Adipocyte (in vitro differentiated cells): Measurements from ENCODE around the gene KRT73.

ENCODE experiments used
- DNase-seq: peaks from one replicate; pipeline ENCODE4 v3.0.0-alpha.2; 2015; ENCODE audit warnings: low read depth
- H3K27me3 ChIP-seq: replicated peaks from 2 replicates; pipeline ENCODE4 v1.7.0; 2013; ENCODE audit warnings: mild to moderate bottlenecking, low read length, moderate library complexity; ENCODE audit not compliant: control insufficient read depth, insufficient read depth
- H3K36me3 ChIP-seq: 2 replicates; pipeline ENCODE4 v1.7.0; 2013; ENCODE audit warnings: low read length, mild to moderate bottlenecking, moderate library complexity; ENCODE audit not compliant: control insufficient read depth, insufficient read depth, severe bottlenecking
- H3K4me1 ChIP-seq: 2 replicates; pipeline ENCODE4 v1.7.0; 2013; ENCODE audit warnings: mild to moderate bottlenecking, low read length, moderate library complexity; ENCODE audit not compliant: control insufficient read depth, insufficient read depth
- H3K4me3 ChIP-seq: 2 replicates; pipeline ENCODE4 v1.7.0; 2013; ENCODE audit warnings: mild to moderate bottlenecking, low read length, moderate library complexity
- H3K9ac ChIP-seq: 2 replicates; pipeline ENCODE4 v1.7.0; 2013; ENCODE audit warnings: mild to moderate bottlenecking, low read length, moderate library complexity
- H3K9me3 ChIP-seq: 2 replicates; pipeline ENCODE4 v1.7.0; 2013; ENCODE audit warnings: mild to moderate bottlenecking, low read length, moderate library complexity; ENCODE audit not compliant: control insufficient read depth

KRT73 gene

DNA sequence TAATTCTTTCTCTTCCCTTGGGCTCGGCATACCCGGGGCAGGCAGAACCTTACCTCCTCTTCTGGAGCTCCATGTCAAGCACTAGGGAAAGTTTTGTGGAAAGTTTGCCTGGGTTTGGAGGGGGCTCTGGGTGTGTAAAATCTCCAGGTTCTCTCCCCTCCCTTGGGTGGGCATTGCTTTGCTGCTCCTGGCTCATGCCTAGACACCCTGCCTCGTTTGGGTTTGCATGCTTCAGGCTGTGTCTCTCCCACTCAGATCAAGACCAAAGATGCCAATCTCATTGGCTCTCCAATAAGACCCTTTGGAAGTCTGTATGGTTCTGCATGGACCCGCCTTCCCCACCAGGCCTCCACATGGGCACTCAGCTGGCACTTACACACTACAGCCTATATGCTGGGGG is 39.8 kb upstream of the KRT73 start:
- DNase-seq = no peak
- Histone ChIP-seq H3K36me3 (no peaks in the 10 kb centered on the region), H3K9ac (no peak overlapping the region), H3K4me1 (no peaks in the 10 kb centered on the region), H3K9me3 (no peaks in the 10 kb centered on the region), H3K4me3 (no peak overlapping the region), H3K27me3 (peaks cover 70% of the 10 kb centered on the region)

DNA sequence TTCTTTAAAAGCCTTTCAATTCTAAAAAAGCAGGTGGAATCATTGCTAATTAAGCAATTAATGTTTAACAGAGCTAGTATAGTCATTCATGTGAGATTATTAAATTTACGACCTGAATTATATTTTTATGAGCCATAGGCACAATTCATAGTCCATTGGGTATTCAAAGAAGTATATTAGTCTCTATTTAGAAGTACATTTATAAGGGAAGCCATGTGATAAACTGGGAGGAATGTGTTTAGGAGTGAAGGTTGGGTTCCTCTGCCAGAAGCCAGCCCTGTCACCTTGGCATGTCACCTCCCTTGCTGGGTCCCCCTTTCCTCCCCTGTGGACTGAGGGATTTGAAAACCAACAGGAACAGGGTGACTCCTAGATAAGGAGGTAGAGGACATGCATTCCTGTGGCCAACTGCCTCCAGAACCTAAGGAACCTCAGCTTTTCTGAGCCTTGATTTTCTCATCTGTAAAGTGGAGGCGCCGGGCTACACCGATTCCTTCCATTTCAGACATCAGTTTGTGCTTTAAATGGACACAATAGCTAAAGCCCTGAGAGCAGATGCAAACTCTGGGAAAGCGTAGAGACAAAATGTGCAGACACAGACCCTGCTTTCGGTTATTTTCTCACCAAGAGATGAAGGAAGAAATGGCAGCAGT is 39.0 kb upstream of the KRT73 start:
- H3K36me3 ChIP-seq = no peaks in the 10 kb centered on the region
- no peaks in the 10 kb centered on the region for H3K9me3 ChIP-seq
- no peak overlapping the region for H3K9ac ChIP-seq
- no peaks in the 10 kb centered on the region for H3K4me1 ChIP-seq
- H3K27me3 ChIP-seq = peaks cover 69% of the 10 kb centered on the region
- H3K4me3 ChIP-seq = no peak overlapping the region
- DNase-seq = no peak

DNA sequence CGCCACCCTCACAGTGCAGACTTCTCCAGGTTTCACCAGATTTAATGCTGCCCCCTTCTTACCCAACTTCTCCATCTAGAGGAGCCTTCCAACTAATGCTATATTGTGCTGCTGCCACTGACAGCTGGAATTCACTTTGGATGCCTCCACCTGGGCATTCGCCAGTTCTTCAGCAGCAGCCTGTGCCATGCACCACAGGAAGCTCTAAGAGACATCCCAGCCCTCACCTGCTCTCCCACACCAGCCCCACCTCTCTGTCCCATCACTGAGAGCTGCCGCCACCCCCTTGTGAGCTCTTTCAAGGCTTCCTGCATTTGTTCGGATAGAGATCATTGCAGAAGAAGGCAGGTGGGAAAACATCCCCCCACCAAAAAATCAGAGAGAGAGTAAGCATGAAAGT is 38.3 kb upstream of the KRT73 start:
- Histone ChIP-seq H3K9ac (no peak overlapping the region), H3K9me3 (no peaks in the 10 kb centered on the region), H3K27me3 (peaks cover 64% of the 10 kb centered on the region), H3K36me3 (no peaks in the 10 kb centered on the region), H3K4me1 (no peaks in the 10 kb centered on the region), H3K4me3 (no peak overlapping the region)
- no peak for DNase-seq

DNA sequence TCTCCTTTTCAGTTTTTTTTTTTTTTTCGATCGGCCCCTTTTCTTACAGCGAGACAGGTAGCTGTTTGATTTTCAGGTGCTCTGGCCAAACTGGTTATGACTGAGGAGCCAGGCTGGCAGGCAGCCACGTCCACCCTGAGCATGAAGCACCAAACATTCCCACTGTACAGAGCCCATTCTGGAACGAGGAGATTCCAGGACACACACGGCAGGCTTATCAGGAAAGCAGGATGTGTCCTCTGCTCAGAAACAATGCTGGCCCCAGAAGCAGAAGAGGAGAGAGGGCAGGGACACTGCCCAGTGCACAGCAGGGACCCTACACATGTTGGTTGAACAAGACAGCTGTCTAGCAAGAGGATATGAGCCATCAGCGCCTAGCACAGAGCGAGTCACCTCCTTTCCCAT is 37.4 kb upstream of the KRT73 start:
- peaks cover 69% of the 10 kb centered on the region for H3K27me3 ChIP-seq
- DNase-seq = no peak
- H3K9ac ChIP-seq = no peak overlapping the region

DNA sequence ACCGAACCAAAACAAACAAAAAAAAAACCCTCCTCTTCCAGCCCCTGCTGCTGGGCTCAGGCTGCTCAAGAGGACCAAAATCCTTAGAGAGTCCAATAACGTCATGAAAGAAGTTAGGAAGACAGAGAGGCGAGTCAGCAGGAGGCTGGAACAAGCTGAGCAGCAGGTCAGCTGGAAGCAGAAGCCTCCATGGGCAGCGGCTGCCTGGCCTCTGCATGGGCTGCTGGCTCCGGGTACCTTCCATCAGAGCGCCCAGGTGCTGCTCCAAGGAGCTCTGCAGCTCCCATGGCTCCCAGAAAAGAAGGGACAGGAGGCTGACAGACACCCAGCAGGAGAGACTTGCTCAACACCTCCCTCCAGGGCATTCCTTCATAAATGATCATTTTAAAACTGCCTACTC is 36.9 kb upstream of the KRT73 start:
- Histone ChIP-seq H3K27me3 (peaks cover 74% of the 10 kb centered on the region), H3K9me3 (no peaks in the 10 kb centered on the region), H3K4me1 (peaks cover 7% of the 10 kb centered on the region), H3K4me3 (no peak overlapping the region), H3K9ac (no peak overlapping the region), H3K36me3 (no peaks in the 10 kb centered on the region)
- no peak for DNase-seq

More for the DNA sequence above, 37.4 kb upstream of the KRT73 start:
- no peaks in the 10 kb centered on the region for H3K9me3 ChIP-seq
- H3K4me1 ChIP-seq = peaks cover 2% of the 10 kb centered on the region
- H3K4me3 ChIP-seq = no peak overlapping the region
- no peaks in the 10 kb centered on the region for H3K36me3 ChIP-seq

DNA sequence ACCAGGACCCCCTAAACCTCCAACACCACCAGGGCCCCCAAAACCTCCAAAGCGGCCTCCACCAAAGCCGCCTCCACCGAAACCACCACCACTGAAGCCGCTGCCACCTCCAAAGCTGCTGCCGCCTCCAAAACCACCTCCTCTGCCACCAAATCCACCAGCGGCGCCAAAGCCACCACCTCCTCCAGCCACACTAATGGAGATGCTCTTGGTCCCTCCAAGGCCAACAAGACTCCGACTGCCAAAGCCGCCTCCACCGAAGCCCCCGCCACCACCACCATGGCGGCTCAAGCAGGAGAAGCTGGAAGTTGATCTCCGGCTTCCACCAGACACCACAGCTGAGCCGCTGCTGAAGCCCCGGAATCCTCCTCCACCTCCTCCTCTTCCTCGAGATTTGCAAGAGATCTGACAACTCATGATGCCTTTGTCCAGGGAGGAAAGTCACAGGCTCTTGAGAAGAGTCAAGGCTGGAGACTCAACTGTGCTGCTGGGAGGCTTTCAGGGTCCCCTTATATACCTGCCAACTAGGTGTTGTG is 33.4 kb upstream of the KRT73 start, which contains the start of gene KRT2:
KRT2 (minus strand) TSS at position 486 of the 536 bp plus-strand sequence; CDS start at position 417, 69 bp downstream.
- Histone ChIP-seq H3K9me3 (no peaks in the 10 kb centered on the region), H3K36me3 (no peaks in the 10 kb centered on the region), H3K4me1 (peaks cover 7% of the 10 kb centered on the region), H3K4me3 (no peak within 1 kb of the TSS), H3K27me3 (peaks cover 76% of the 10 kb centered on the region), H3K9ac (no peak within 1 kb of the TSS)
- DNase-seq = no peak

DNA sequence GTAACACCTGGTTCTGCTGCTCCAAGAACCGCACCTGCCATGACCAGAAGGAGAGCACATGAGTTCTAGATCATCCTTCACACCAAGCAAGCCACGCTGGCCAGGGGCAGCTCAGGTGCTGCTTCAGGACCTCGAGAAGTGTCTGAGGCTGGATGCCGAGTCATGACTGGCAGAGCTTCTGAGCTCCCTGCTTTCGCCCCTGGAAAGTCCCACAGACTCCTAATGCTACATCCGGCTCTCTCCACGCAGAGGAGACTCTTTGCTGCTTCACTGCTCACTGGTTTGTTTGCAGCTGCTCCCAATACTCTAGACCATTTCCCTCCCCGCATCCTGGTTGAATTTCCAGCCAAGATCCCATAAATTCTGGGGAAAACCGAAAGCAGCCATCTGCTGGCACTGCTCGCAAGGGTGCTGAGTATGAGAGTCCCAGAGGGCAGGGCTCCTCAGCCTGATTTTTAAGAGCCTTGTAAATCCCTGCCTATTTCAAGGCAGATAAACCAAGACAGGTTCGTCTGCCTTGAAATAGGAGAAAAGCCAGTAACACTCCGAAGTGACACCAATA is 32.2 kb upstream of the KRT73 start:
- no peak for DNase-seq
- Histone ChIP-seq H3K9ac (no peak overlapping the region), H3K4me1 (peaks cover 7% of the 10 kb centered on the region), H3K36me3 (no peaks in the 10 kb centered on the region), H3K9me3 (no peaks in the 10 kb centered on the region), H3K27me3 (peaks cover 73% of the 10 kb centered on the region), H3K4me3 (peak overlapping the region; percentile 4)

DNA sequence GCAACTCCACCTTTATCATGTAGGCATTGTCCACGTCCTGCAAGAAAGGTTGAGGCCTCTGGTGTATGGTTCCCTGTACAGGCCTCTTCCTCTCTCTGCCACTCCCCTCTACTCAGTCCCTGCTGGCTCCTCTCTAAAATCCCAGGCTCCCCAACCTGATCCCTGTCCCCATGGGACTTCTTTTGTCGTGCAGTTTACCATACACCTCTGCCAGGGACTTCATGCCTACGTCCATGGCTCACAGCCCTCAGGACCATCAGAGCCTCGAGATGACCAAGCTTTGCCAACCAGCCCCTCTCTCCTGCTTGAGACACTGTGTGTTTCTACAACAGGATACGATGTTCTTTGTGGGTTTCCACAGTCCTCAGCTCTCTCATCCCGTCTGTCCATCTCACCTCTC is 30.7 kb upstream of the KRT73 start:
- H3K4me1 ChIP-seq = peaks cover 7% of the 10 kb centered on the region
- H3K36me3 ChIP-seq = no peaks in the 10 kb centered on the region
- peaks cover 77% of the 10 kb centered on the region for H3K27me3 ChIP-seq
- DNase-seq = no peak
- no peaks in the 10 kb centered on the region for H3K9me3 ChIP-seq
- no peak overlapping the region for H3K4me3 ChIP-seq
- no peak overlapping the region for H3K9ac ChIP-seq

DNA sequence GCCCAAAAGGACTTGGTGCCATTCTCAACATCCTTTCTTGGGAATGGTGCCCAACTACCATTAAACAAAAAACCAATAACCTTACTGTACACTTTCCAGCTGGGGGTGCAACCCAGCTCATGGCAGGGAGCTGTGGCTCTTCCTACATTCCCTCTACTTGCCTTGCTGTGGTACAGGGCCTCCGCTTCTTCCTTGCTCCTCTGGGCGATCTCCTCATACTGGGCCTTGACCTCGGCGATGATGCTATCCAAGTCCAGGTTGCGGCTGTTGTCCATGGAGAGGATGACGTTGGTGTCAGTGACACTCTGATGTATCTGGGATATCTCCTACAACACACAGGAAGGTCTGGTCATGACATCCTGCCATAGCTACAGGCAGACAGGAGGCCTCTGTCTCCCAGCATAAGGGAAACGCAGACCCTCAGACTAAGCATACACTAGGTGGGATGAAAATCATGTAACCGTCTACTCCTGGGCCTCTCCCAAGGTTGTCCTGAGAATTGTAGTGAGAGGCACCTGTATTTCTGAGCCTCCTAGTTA is 29.7 kb upstream of the KRT73 start:
- H3K27me3 ChIP-seq = peaks cover 77% of the 10 kb centered on the region
- no peaks in the 10 kb centered on the region for H3K36me3 ChIP-seq
- H3K9ac ChIP-seq = no peak overlapping the region
- no peaks in the 10 kb centered on the region for H3K9me3 ChIP-seq
- no peak overlapping the region for H3K4me3 ChIP-seq
- H3K4me1 ChIP-seq = peaks cover 7% of the 10 kb centered on the region
- no peak for DNase-seq

DNA sequence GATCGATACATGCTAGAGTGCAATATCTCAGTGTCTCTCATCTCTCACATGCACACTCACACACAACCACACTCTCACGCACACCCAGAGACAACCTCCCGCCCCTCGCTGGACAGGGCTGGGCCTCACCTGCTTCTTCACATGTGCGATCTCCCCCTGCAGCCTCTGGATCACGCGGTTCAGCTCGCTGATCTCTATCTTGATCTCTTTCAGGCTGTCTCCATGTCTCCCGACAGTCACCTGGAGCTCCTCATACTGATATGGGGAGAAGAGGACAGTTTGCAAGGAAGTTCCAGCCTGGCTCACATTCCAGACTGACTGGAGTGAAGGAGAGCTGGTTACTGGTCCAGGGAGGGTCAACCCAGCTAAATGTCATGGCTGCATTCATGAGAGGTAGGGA is 29.2 kb upstream of the KRT73 start:
- peaks cover 76% of the 10 kb centered on the region for H3K27me3 ChIP-seq
- peaks cover 7% of the 10 kb centered on the region for H3K4me1 ChIP-seq
- no peaks in the 10 kb centered on the region for H3K9me3 ChIP-seq
- no peak overlapping the region for H3K9ac ChIP-seq
- H3K36me3 ChIP-seq = no peaks in the 10 kb centered on the region
- no peak overlapping the region for H3K4me3 ChIP-seq
- DNase-seq = no peak

DNA sequence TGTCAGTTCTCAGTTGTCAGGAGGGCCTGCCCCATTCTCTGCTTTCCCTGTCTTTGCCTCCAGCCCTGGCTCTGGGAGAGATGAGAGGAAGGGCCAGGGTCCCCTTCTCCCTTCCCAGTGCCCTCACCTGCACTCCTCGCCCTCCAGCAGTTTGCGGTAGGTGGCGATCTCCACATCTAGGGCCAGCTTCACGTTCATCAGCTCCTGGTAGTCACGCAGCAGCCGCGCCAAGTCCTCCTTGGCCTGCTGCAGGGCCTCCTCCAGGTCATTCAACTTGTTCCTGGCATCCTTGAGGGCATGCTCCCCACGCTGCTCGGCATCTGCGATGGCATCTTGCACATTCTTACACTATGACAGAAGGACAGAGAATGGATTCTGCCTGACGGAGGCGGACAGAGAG is 28.3 kb upstream of the KRT73 start:
- H3K4me3 ChIP-seq = no peak overlapping the region
- no peak for DNase-seq
- H3K9me3 ChIP-seq = no peaks in the 10 kb centered on the region
- peaks cover 84% of the 10 kb centered on the region for H3K27me3 ChIP-seq
- H3K4me1 ChIP-seq = peaks cover 7% of the 10 kb centered on the region
- no peaks in the 10 kb centered on the region for H3K36me3 ChIP-seq
- H3K9ac ChIP-seq = no peak overlapping the region
